OCI-LY3 (cell line): Measurements from ENCODE around the gene KRTAP5-4.
"Not testable (repeated sequence)": the region's sequence is repeated elsewhere in the genome, so short reads cannot be mapped to it uniquely, and the experiment has no call there.

ENCODE experiments used
- H2AFZ ChIP-seq: fragments of 200-600, 300-600 bp; shearing (Covaris generic); 2 replicates; pipeline ENCODE4 v1.6.0; 2014; ENCODE audit warnings: antibody characterized with exemption, low read depth, low read length
- H3K27ac ChIP-seq: fragments of 200-600, 300-600 bp; sonication (generic); 2 replicates; pipeline ENCODE4 v1.5.1; 2014; ENCODE audit warnings: mild to moderate bottlenecking, low read length, moderate library complexity, mixed read lengths
- H3K27me3 ChIP-seq: fragments of 200-600, 300-600 bp; sonication (generic); 2 replicates; pipeline ENCODE4 v1.6.1; 2014; ENCODE audit warnings: low read depth, low read length, mixed read lengths
- H3K36me3 ChIP-seq: fragments of 200-600, 300-600 bp; sonication (generic); replicated peaks from 2 replicates; pipeline ENCODE3; 2014; ENCODE audit warnings: low read depth, low read length, mixed read lengths
- H3K4me1 ChIP-seq: fragments of 300-600, 200-600 bp; sonication (generic); 2 replicates; pipeline ENCODE4 v1.6.1; 2014; ENCODE audit warnings: low read length, mixed read lengths
- H3K4me2 ChIP-seq: fragments of 200-600, 300-600 bp; sonication (generic); 2 replicates; pipeline ENCODE4 v1.6.1; 2014; ENCODE audit warnings: low read length, mixed read lengths
- H3K4me3 ChIP-seq: fragments of 300-600, 200-600 bp; sonication (generic); 2 replicates; pipeline ENCODE4 v1.5.1; 2014; ENCODE audit warnings: antibody characterized with exemption, mild to moderate bottlenecking, low read length, moderate library complexity
- H3K79me2 ChIP-seq: fragments of 300-600, 200-600 bp; shearing (Covaris generic); 2 replicates; pipeline ENCODE4 v1.6.1; 2014; ENCODE audit warnings: mild to moderate bottlenecking, low read length, mixed read lengths
- H3K9ac ChIP-seq: fragments of 300-600, 200-600 bp; shearing (Covaris generic); 2 replicates; pipeline ENCODE4 v1.6.0; 2014; ENCODE audit warnings: mild to moderate bottlenecking, low read length, moderate library complexity
- H3K9me3 ChIP-seq: fragments of 200-600, 300-600 bp; shearing (Covaris generic); 2 replicates; pipeline ENCODE4 v1.6.1; 2014; ENCODE audit warnings: low read length, mixed read lengths; ENCODE audit not compliant: insufficient read depth
- H4K20me1 ChIP-seq: fragments of 200-600, 300-600 bp; sonication (generic); 2 replicates; pipeline ENCODE4 v1.6.1; 2016; ENCODE audit warnings: low read length, mixed read lengths; ENCODE audit not compliant: insufficient read depth
- EZH2phosphoT487 ChIP-seq: fragments of 200-600 bp; shearing (Covaris generic); IDR thresholded peaks from 2 replicates; pipeline ENCODE4 v1.6.1; 2018; ENCODE audit warnings: antibody characterized with exemption, mixed run types, low read depth
- TF ChIP-seq, protein P1 (sequence below): fragments of 200-600, 300-600 bp; sonication (generic); IDR thresholded peaks from 2 replicates; pipeline ENCODE4 v1.5.1; 2014; ENCODE audit warnings: antibody characterized with exemption, low read length, low read depth

Gene KRTAP5-4

DNA sequence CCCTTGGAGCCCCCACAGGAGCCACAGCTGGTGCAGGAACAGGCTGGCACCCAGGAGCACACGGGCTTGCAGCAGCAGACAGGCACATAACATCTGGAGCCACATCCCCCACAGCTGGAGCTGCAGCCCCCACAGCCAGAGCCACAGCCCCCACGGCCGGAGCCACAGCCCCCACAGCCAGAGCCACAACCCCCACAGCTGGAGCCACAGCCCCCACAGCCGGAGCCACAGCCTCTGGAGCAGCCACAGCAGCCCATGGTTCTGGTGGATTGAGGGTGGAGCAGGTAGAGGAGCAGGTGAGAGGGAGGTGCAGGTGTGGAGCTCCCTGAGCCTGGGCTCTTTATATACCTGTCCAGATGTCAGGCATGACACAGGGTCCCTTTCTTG lies 24.0 kb downstream of the KRTAP5-4 start, which contains the start of gene KRTAP5-2:
Gene KRTAP5-2 (minus strand): TSS at position 301 of the 387 bp plus-strand sequence. CDS start 44 bp downstream, at position 257.
- Histone ChIP-seq H3K4me1 (peaks cover 9% of the 10 kb centered on the region), H4K20me1 (no peaks in the 10 kb centered on the region), H3K9me3 (no peaks in the 10 kb centered on the region), H3K27ac (no peak within 1 kb of the TSS), H3K9ac (no peak within 1 kb of the TSS), H3K27me3 (peaks cover 67% of the 10 kb centered on the region), H3K4me2 (no peak within 1 kb of the TSS), H2AFZ (no peak within 1 kb of the TSS), H3K79me2 (no peaks in the 10 kb centered on the region), H3K36me3 (no peaks in the 10 kb centered on the region), H3K4me3 (no peak within 1 kb of the TSS)
- no peak for TF ChIP-seq EZH2phosphoT487

DNA sequence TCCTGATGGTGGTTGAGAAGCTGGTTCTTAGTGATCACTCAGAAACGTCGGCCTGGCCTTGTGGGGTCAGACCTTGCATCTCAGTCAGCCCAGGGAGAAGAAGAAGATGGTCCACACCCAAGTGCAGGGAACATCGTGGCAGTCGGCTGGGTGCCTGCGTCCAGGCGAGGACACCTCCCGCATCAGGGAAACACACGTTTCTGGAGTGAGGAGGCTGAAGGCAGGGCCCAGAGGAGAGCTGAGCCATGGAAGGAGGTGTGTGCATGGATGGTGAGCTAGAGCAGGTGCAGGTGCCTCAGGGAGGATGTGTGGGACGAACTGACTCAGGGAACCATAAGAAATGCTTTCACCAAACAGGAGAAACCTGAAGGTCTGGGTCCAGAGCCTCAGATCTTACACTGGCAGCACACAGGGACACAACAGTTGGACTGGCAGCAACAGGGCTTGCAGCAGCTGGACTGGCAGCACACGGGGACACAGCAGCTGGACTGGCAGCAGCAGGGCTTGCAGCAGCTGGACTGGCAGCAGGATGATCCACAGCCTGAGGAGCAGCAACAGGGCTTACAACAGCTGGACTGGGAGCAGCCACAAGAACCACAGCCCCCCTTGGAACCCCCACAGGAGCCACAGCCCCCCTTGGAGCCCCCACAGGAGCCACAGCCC lies 24.5 kb downstream of the KRTAP5-4 start:
- Histone ChIP-seq H3K36me3 (no peaks in the 10 kb centered on the region), H3K9me3 (no peaks in the 10 kb centered on the region), H3K9ac (no peak overlapping the region), H2AFZ (no peak overlapping the region), H3K27me3 (peaks cover 68% of the 10 kb centered on the region), H3K4me3 (no peak overlapping the region), H3K79me2 (no peaks in the 10 kb centered on the region), H3K27ac (no peak overlapping the region), H3K4me2 (no peak overlapping the region), H4K20me1 (no peaks in the 10 kb centered on the region), H3K4me1 (peaks cover 9% of the 10 kb centered on the region)
- TF ChIP-seq, protein P1, sequence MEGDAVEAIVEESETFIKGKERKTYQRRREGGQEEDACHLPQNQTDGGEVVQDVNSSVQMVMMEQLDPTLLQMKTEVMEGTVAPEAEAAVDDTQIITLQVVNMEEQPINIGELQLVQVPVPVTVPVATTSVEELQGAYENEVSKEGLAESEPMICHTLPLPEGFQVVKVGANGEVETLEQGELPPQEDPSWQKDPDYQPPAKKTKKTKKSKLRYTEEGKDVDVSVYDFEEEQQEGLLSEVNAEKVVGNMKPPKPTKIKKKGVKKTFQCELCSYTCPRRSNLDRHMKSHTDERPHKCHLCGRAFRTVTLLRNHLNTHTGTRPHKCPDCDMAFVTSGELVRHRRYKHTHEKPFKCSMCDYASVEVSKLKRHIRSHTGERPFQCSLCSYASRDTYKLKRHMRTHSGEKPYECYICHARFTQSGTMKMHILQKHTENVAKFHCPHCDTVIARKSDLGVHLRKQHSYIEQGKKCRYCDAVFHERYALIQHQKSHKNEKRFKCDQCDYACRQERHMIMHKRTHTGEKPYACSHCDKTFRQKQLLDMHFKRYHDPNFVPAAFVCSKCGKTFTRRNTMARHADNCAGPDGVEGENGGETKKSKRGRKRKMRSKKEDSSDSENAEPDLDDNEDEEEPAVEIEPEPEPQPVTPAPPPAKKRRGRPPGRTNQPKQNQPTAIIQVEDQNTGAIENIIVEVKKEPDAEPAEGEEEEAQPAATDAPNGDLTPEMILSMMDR = no peak
- TF ChIP-seq EZH2phosphoT487 = no peak

DNA sequence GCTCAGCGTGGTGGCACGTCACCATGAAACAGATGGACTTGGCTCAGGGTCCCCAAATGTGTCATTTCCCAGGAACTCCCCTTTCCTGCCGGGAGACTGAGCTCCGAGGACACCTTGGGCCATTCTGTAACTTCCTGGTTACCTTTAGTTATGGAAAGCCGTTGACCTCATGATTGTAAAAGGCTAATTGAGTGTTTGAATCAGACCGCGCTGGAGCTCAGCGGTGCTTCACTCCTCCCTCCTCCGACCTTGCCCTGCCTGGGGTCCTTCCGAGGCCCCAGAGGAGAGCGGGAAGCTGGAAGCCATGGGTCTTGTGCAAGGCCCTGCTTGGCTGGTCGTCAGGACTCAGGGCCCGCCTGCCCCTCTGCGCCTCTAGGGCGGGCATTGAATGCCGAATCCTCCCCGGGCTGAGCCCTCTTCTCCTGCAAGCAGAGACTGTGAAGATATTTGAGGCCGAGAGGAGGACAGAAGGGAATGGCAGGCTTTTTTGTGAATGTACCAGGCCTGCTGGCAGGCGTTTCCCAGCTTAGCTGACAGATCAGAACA lies 25.3 kb downstream of the KRTAP5-4 start:
- not testable (repeated sequence) for H3K9ac ChIP-seq, H3K9me3 ChIP-seq, H3K36me3 ChIP-seq, H4K20me1 ChIP-seq, H3K27ac ChIP-seq, H3K4me2 ChIP-seq, H2AFZ ChIP-seq, H3K4me3 ChIP-seq, H3K4me1 ChIP-seq, H3K79me2 ChIP-seq
- H3K27me3 ChIP-seq = peaks cover 60% of the 10 kb centered on the region

DNA sequence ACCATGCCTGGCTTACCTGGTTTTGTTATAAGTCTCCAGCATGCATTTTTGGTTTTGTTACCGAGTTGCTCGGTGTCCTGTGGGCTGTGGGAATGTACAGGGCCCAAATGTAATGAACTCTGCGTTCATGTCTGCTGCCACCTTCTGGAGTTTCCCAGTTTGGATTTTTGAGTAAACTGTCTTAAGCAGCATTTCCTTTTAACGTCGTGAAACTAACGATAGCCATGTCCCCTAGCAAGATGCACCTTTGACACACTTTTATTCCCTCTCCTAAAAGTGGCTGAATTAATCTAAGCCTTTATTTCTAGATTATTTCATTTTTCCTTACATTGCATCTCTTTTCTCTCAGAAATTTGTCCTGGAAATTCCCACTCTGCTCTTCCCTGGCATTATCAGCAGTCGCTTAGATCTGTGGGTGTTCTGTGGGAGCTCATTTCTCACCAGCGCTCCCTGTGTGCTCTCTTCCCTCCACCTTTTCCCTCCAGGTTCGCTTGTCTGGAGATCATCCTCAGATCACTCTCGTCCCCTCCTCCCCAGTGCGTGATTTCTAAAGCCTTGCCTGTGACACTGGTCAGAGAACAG lies 25.9 kb downstream of the KRTAP5-4 start:
- H2AFZ ChIP-seq, H3K4me3 ChIP-seq, H3K4me1 ChIP-seq, H3K9ac ChIP-seq, H3K79me2 ChIP-seq, H3K4me2 ChIP-seq, H3K27ac ChIP-seq, H4K20me1 ChIP-seq, H3K36me3 ChIP-seq, H3K9me3 ChIP-seq: not testable (repeated sequence)
- peaks cover 57% of the 10 kb centered on the region for H3K27me3 ChIP-seq

DNA sequence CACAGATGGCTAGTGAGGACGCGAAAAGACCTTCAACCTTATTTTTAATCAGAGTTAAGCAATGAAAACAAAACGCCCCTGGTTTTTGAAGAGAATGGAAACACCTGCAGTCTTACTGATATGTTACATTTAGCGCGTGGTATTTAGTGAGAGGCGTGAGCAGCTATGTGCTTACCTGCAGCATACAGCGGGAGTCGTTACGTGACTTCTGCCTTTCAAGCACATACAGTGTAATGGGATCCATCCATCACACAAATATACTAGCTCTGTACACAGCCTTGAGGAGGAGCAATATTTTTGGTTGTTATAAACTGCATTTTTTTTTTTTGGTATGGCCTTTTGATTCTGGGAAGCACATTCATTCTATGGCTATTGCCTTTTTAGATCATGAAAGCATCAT lies 29.3 kb downstream of the KRTAP5-4 start:
- Histone ChIP-seq H3K4me1 (no peaks in the 10 kb centered on the region), H3K9ac (no peak overlapping the region), H4K20me1 (no peaks in the 10 kb centered on the region), H3K36me3 (no peaks in the 10 kb centered on the region), H3K79me2 (no peaks in the 10 kb centered on the region), H3K27me3 (peaks cover 38% of the 10 kb centered on the region), H3K4me2 (no peak overlapping the region), H2AFZ (no peak overlapping the region), H3K27ac (no peak overlapping the region), H3K4me3 (no peak overlapping the region), H3K9me3 (no peaks in the 10 kb centered on the region)
- no peak for TF ChIP-seq EZH2phosphoT487
- TF ChIP-seq, protein P1 = no peak
